Activated effector memory CD4-positive, alpha-beta T cell treated with Interleukin-2 at 50 U/mL for 16 hours (primary cell): ENCODE results near the gene USF2.
A peak's percentile ranks its signal among the peaks of the same experiment; 100 is the strongest.
"Not testable (repeated sequence)": the region's sequence is repeated elsewhere in the genome, so short reads cannot be mapped to it uniquely, and the experiment has no call there.

Source experiments
- DNase-seq: peaks from one replicate; pipeline ENCODE4 v3.0.0-alpha.2; 2020

Gene USF2

DNA sequence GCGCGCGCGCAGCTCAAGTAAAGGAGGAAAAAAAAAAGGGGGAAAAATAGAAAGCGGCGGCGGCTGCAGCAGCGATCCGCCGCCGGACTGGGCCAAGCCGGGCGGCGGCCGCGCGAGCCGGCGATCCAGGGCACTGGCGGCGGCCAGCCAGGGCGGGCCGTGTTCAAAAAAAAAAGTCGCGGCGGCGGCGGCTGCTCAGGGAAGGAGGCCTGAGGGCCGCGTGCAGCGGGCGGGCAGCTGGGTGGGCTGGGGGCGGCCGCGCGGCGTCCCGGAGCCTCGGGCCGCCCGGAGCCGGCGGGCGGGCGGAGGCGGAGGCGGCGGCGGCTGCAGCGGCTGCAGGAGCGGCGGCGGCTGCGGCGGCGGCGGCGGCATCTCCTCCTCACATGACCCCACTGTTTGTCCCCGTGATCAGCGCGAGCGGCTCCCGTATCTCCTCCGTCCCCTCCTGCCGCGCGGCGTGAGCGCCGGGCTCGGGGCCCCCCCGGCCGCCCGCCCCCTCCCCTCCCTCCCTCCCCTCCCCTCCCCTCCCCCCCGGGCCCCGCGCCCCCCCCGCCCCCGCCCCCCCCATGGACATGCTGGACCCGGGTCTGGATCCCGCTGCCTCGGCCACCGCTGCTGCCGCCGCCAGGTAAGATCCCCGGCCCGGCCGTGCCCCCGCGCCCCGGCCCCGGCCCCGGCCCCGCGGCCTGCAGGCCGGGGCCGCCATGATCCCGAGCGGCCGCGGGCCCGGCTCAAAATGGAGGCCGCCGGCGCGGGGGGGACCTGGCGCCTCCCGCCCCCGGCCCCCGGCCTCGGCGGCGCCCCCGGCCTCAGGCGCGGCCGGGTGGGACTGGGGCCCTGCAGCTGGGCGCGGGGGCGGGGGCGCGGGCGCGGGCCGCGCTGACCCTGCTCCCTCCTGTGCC lies at the start of gene USF2:
USF2 (plus strand) TSS at position 427 of the 902 bp plus-strand sequence; CDS start at position 567, 140 bp downstream.
- DNase-seq = peak; percentile 52

DNA sequence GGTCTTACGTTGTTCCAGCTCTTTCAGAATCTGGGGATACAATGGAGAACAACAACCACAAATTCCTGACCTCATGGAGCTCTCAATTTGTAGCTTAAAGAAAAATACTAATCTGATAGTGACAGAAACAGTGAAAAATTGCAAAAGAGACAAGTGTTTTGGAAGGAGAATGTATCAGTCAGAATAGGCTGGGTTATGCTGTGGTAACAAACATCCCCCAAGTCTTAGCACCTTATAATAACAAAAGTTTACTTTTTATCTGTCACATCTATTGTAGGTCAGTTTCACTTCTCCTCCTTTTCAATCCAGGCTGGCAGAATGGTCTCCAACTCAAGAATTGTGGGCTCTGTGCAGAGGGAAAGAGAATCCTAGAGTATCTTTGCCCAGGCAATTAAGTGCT lies 49.8 kb upstream of the USF2 start:
- DNase-seq = no peak

- no peak for DNase-seq
Observed at GRCh38 chr19:35220315-35220921, 48.3 kb upstream of the USF2 start.

DNA sequence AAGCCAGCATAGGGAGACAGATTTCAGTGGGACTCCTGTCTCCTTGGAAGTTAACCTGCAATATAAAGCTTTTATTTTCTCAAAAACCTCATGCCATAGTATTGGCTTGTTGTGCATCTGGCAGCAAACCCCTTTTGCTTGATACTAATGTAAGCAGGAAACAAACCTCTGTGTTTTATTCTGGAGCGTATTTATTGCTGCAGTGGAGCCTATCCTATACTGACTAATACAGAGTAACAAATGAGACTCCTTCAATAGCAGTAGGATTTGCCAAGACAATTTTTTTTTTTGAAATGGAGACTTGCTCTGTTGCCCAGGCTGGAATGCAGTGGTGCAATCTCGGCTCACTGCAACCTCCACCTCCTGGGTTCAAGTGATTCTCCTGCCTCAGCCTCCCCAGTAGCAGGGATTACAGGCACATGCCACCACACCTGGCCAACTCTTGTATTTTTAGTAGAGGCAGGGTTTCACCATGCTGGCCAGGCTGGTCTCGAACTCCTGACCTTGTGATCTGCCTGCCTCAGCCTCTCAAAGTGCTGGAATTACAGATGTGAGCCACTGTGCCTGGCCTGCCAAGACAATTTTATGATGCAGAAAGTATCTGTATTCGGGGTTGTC lies 47.7 kb upstream of the USF2 start:
- not testable (repeated sequence) for DNase-seq

GRCh38 chr19:35222373-35223015 lies 46.3 kb upstream of the USF2 start:
- no peak for DNase-seq

DNA sequence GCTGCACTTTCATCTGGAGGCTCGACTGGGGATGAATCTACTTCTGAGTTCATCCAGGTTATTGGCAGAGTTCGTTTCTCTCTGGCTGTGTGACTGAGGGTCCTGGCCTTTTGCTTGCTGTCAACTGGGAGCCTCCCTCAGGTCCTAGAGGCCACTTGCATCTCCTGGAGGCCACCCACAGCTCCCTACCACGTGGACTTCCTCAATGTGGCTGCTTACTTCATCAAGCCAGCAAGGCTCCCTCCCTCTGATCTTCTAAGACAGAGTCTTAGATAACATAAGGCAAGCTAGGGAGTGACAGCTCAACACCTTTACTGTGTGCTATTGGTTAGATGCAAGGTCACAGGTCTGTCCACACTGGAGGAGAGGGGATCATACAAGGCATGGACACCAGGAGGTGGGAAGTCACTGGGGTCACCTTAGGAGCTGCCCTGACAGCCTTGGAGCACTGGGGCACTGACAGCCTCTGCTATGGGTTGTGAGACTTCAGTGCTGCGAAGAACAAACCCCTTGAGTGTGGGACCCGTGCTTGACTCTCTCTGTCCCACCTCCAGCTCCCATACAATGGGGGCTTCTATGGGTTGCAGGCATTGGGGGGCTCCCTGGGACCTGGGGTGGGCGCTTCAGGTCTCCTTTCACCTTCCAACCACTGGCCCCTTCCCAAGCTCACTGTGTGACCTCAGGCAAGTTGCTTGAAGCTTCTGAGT lies 45.5 kb upstream of the USF2 start:
- DNase-seq = no peak

DNA sequence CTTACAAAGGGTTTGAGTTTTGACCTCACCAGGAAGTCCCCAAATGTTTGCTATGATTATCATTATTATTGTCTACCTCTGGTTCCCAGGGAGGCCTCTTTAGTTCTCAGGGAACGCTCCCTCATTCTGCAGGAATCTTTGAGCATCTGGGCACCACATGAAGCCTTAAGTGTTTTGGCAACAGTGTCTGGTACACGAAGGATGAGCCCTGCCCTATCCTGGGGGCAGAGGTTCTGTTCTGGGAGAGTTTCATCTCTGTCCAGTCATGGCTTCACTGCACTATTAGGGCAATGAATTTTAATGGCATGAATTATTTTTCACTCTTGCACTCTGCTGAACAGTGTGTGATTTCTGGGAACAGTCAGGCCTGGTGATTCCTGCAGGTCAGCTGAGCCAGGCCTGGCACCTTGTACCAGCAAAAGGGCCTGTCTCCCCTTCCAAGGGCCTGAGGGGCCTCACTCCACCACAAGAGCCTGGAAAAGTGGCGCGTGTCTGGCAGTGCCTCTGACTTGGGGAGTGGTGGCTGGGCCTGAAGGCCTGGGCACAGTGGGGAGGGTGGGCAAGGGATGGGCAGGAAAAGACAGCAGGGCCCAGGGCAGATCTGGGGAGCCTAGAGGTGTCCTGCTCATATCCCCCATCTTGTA lies 44.8 kb upstream of the USF2 start:
- no peak for DNase-seq

GRCh38 chr19:35224681-35225571 lies 43.8 kb upstream of the USF2 start:
- DNase-seq = no peak

GRCh38 chr19:35225951-35226350 lies 42.8 kb upstream of the USF2 start:
- DNase-seq = no peak

- DNase-seq = no peak
Observed at GRCh38 chr19:35226748-35227147, 42.0 kb upstream of the USF2 start.

- no peak for DNase-seq
Observed at GRCh38 chr19:35228177-35228930, 40.4 kb upstream of the USF2 start, which contains the start of gene FAM187B. Gene FAM187B, minus strand, starts transcription at chr19:35228739. Its CDS starts 59 bp downstream, at chr19:35228680.

DNA sequence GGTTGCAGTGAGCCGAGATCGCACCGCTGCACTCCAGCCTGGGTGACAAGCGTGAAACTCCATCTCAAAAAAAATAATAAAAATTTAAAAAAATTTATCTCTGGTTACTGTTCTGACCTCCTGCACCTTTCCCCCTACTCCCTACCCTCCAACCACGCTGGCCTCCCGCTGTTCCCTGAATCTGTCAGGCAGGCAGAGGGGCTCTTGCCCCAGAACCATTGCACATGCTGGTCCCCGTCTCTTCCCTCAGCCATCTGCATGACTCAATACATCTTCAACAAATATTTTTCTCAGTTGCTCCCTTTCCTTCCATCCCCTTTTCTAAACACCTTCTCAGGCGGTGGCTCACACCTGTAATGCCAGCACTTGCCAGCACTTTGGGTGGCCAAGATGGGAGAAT lies 39.2 kb upstream of the USF2 start:
- DNase-seq = no peak

DNA sequence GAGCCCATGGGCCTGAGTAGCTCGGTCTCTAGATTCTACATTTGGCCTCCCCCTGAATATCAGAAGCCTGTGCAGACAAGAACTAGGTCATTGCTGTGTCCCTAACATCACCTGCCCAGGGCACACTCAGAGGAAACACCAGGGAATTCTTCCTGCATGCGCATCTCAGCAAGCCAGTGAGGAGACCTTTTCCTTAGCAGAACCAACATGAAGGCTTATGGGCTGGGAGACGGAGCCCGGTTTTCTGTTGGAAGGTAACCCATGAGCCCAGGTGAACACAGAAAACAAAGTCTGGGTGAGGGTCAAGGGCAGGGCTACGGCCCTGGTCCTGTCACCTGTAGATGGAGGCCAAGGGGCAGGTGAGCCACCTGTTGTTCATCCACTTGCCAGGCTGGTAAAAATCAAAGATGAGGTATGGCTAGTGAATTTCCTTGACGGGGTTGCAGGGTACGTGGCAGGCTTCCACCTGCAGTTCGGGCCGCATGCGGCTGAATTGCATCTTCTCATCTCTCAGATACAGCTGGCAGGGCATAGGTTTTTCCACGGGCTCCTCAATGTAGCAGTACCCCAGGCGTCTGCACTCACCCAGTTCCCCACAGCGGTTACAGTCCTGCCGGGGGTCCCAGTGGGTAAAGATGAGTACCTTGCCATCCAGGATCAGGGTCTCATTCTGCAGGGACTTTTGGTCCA lies 36.7 kb upstream of the USF2 start:
- no peak for DNase-seq

- DNase-seq = no peak
Observed at GRCh38 chr19:35232912-35233311, 35.9 kb upstream of the USF2 start.

DNA sequence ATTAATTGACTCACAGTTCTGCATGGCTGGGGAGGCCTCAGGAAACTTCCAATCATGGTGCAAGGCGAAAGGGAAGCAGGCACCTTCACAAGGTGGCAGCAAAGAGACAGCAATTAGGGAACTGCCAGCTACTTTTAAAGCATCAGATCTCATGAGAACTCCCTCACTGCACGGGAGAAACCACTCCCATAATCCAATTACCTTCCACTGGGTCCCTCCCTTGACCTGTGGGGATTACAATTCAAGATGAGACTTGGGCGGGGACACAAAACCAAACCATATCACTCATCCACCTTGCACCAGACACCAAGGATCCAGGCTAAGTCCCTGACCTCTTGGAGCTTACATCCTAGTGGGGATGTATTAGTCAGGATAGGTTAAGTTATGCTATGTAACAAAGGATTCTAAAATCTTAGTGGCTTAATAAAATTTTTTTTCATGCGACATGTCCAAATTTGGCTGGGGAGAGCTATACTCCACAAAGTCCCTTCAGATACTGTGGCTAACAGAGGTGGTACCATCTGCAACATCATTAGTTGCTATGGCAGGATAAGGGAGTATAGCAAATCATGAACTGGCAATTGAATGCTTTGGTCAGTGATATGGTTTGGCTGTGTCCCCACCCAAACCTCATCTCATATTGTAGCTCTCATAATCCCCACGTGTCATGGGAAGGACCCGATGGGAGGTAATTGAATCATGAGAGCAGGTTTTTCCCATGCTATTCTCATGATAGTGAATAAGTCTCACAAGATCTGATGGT lies 31.9 kb upstream of the USF2 start:
- DNase-seq = no peak

DNA sequence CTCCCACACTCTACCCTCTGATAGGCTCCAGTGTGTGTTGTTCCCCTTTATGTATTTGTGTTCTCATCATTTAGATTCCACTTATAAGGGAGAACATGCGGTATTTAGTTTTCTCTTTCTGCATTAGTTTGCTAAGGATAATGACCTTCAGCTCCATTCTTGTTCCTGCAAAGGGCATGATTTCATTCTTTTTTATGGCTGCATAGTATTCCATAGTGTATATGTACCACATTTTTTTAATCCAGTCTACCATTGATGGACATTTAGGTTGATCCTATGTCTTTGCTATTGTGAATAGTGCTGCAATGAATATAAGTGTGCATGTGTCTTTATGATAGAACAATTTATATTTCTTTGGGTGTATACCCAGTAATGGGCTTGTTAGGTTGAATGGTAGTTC lies 29.2 kb upstream of the USF2 start:
- DNase-seq = not testable (repeated sequence)

DNA sequence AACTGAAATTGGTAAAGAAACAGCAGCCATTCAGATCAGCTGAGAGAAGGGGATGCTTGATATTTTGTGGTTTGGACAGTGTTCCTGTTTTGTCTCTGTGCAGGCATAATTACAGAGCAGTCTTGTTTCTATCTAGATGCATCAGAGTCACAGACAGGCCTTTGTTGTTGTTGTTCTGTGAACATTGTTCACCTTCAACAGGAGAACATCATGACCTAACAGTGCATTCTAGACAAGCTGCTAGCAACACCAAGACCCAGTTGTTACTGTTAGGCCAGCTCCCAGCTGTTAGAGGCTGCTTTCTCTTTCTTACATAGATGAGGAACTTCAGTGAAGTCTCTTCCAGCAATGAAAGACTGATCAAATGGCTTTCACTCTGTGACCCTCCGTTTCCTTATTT lies 28.4 kb upstream of the USF2 start:
- no peak for DNase-seq

DNA sequence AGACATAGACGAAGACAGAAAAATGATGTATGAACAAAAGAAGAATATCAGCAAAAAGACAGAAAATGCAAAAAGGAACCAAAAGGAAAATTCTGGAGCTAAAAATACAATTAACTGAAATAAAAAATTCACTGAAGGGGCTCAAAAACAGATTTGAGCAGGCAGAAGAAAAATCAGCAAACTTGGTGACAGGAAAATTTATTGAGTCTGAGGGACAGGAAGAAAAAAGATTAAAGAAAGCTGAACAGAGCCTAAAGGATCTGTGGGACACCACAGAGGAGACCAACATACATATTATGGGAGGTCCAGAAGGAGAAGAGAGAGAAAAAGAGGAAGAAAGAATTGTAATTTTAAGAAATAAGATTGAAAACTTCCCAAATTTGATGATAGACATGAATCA lies 27.3 kb upstream of the USF2 start:
- DNase-seq = no peak
